Psoas muscle (tissue), 8 donors: ENCODE results near the gene CD40. TPM values are rescaled to one million over a fixed set of nuclear protein-coding genes. Genes with fewer than 3 reads are reported as not detected.

Source experiments
- ATAC-seq, 4 donors: fragments of 200-7000 bp; cut with Tn5 transposase; one replicate each; pipeline ENCODE4 v1.9.1; 2020; ENCODE audit warnings: moderate library complexity in 3 of 4, mild to moderate bottlenecking in 2 of 4
- DNase-seq, 2 donors: peaks; one replicate each; pipeline ENCODE4 v3.0.0-alpha.2; 2020
- H3K27ac ChIP-seq: fragments of 200-600 bp; one replicate; pipeline ENCODE4 v1.8.0; 2022
- H3K27me3 ChIP-seq, 3 donors: fragments of 200-600 bp in 1 of 3; one replicate each; pipeline versions ENCODE4 v1.6.1 to v1.8.0; 2013 to 2022; ENCODE audit warnings: low read length in 2 of 3, mild to moderate bottlenecking in 2 of 3, moderate library complexity in 1 of 3; ENCODE audit not compliant: insufficient read depth in 3 of 3
- H3K36me3 ChIP-seq, 2 donors: fragments of 200-600 bp in 1 of 2; one replicate each; pipeline versions ENCODE4 v1.6.1 to v1.8.0; 2013 to 2022; ENCODE audit warnings: low read depth in 1 of 2, mild to moderate bottlenecking in 1 of 2, moderate library complexity in 1 of 2; ENCODE audit not compliant: insufficient read depth in 1 of 2
- H3K4me1 ChIP-seq: fragments of 200-600 bp; one replicate; pipeline ENCODE4 v1.8.0; 2022
- H3K4me3 ChIP-seq: fragments of 200-600 bp; one replicate; pipeline ENCODE4 v1.8.0; 2022; ENCODE audit warnings: mild to moderate bottlenecking
- H3K9me3 ChIP-seq: fragments of 200-600 bp; one replicate; pipeline ENCODE4 v1.8.0; 2022
- WGBS, 3 donors: extraction: QIAGEN DNeasy Blood & Tissue Kit; methylation state at CpG; one replicate each; pipeline versions ENCODE4 v1.1.6 to v1.1.7; 2013; 5-methylcytosine and 5-hydroxymethylcytosine counted together
- intact Hi-C, 2 donors: fragments of 100-400 bp; cut with DNase I; formaldehyde crosslinking; loops; one replicate each; pipeline versions ENCODE4 v1.11.0 to v1.14.2; 2022
- polyA plus RNA-seq, 3 donors: library from polyadenylated mRNA; stranded (reverse); fragments of 200-250 nt; gene quantifications; one replicate each; pipeline ENCODE4 v1.2.3, GENCODE V29; 2013
- total RNA-seq, 4 donors: library from RNA; stranded (reverse); fragmentation: NEBNext Ultra II Directional in 2 of 4; extraction: Animal tissue kit (Norgen Biotek cat#: 25700) in 2 of 4; gene quantifications; one replicate each; pipeline versions ENCODE4 v1.2.1 to v1.2.4, GENCODE V29; 2021 to 2023
- TF ChIP-seq, protein P1 (sequence below): fragments of 200-600 bp; IDR thresholded peaks from one replicate; pipeline ENCODE4 v1.8.0; 2022; ENCODE audit warnings: antibody characterized with exemption
- donor health status: healthy with polysubstance abuse.
- donor health status: DM: no; HTN: no; CAD: no; lungs with moderate emphysema.
- donor health status: Bipolar disorder and iron deficiency.
- donor health status: healthy.
- donor health status: DM: yes; HTN: yes; CAD: no.
- donor health status: DM: no; HTN: no; CAD: no.
- donor health status: DM: no; HTN: no; CAD: no.
- donor health status: DM: yes; HTN: yes; CAD: no.

Gene CD40
- total and polyA plus RNA-seq, 7 donors = 5.0 to 13.8 (median 7.7) TPM

GRCh38 chr20:46119028-46119546, 973 bp downstream of the CD40 start:
- intact Hi-C loops = no loop called here
- WGBS, 3 donors = 60 to 70% (median 64%) methylated on average over 2 of the region's 2 CpGs

DNA sequence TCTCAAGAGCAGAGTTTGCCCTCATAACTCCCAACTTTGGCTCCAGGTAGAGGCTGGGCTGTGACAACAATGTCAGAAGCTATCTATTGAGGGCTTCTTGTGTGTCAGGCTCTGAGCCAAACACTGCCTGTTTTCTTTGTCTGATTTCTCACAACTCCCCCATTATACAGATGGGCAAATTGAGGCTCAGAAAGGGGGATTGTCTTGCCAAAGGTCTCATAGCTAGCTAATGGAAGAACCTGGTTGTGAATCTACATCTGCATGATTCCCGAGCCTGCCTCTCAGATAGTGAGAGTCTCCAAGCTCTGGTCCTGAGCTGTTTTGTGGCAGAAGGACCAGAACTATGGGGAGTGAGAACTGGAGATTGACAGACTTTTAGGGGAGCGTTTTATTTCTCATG, 1.4 kb downstream of the CD40 start:
- H3K9me3 ChIP-seq = no peaks in the 10 kb centered on the region
- ATAC-seq (no peak), DNase-seq (no peak)
- TF ChIP-seq, protein P1, sequence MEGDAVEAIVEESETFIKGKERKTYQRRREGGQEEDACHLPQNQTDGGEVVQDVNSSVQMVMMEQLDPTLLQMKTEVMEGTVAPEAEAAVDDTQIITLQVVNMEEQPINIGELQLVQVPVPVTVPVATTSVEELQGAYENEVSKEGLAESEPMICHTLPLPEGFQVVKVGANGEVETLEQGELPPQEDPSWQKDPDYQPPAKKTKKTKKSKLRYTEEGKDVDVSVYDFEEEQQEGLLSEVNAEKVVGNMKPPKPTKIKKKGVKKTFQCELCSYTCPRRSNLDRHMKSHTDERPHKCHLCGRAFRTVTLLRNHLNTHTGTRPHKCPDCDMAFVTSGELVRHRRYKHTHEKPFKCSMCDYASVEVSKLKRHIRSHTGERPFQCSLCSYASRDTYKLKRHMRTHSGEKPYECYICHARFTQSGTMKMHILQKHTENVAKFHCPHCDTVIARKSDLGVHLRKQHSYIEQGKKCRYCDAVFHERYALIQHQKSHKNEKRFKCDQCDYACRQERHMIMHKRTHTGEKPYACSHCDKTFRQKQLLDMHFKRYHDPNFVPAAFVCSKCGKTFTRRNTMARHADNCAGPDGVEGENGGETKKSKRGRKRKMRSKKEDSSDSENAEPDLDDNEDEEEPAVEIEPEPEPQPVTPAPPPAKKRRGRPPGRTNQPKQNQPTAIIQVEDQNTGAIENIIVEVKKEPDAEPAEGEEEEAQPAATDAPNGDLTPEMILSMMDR = no peak
- no peaks in the 10 kb centered on the region for H3K27me3 ChIP-seq
- no peak overlapping the region for H3K4me3 ChIP-seq
- peaks cover 11% of the 10 kb centered on the region for H3K4me1 ChIP-seq
- H3K27ac ChIP-seq = no peak overlapping the region
- peaks cover 0 to 29% of the 10 kb centered on the region in 2 donors for H3K36me3 ChIP-seq
- 77 to 87% (median 80%) methylated on average over 2 of the region's 2 CpGs for WGBS, 3 donors
- intact Hi-C loops = no loop called here

More at GRCh38 chr20:46119028-46119546, 973 bp downstream of the CD40 start:
- peak overlapping the region; percentile 78 for H3K27ac ChIP-seq
- no peak for DNase-seq
- H3K27me3 ChIP-seq = no peaks in the 10 kb centered on the region
- no peaks in the 10 kb centered on the region for H3K9me3 ChIP-seq
- ATAC-seq = no peak
- H3K4me3 ChIP-seq = peak overlapping the region; percentile 67
- peaks cover 0 to 24% of the 10 kb centered on the region in 2 donors for H3K36me3 ChIP-seq
- TF ChIP-seq, protein P1 = no peak
- H3K4me1 ChIP-seq = peaks cover 11% of the 10 kb centered on the region

DNA sequence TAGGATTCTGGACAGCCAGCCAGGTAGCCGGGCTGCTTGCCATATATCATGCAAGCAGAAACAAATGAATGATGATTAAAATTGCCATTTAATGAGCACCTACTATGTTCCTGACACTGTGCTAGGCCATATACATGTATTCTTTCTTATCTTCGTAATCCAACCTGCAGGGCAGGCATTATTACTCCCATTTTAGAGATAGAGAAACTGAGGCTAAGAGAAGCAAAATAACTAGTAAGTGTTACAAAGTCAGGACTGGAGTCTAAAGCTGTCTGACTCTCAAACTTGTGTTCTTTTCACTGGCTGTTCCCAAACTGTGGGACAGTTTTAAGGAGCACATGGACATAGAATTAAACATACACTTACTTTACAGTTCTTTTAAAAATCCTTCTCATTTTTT, 2.0 kb downstream of the CD40 start:
- peaks cover 0 to 34% of the 10 kb centered on the region in 2 donors for H3K36me3 ChIP-seq
- ATAC-seq (no peak), DNase-seq (no peak)
- no peaks in the 10 kb centered on the region for H3K27me3 ChIP-seq
- no peak overlapping the region for H3K4me3 ChIP-seq
- TF ChIP-seq, protein P1 = no peak
- 88 to 91% (median 91%) methylated on average over 2 of the region's 2 CpGs for WGBS, 3 donors
- intact Hi-C loops = no loop called here
- H3K4me1 ChIP-seq = peaks cover 11% of the 10 kb centered on the region
- H3K27ac ChIP-seq = no peak overlapping the region
- no peaks in the 10 kb centered on the region for H3K9me3 ChIP-seq

- 56 to 73% (median 60%) methylated on average over 2 of the region's 2 CpGs for WGBS, 3 donors
- TF ChIP-seq, protein P1 = no peak
- Histone ChIP-seq H3K36me3 (peaks cover 0 to 45% of the 10 kb centered on the region in 2 donors), H3K27ac (peak overlapping the region; percentile 33), H3K4me3 (no peak overlapping the region), H3K4me1 (peaks cover 11% of the 10 kb centered on the region), H3K9me3 (no peaks in the 10 kb centered on the region), H3K27me3 (no peaks in the 10 kb centered on the region)
- DNase-seq (no peak), ATAC-seq (no peak)
- intact Hi-C loops = no loop called here
These were observed 3.2 kb downstream of the CD40 start for GRCh38 chr20:46121184-46121930.
